MCF 10A (cell line): Measurements from ENCODE around the gene GRIK1. TPM values are rescaled to one million over a fixed set of nuclear protein-coding genes. Genes with fewer than 3 reads are reported as not detected.

Experiments
- BruUV-seq: library from RNA; stranded (reverse); fragments of 400-500 nt; replicated peaks from 2 replicates; lab custom pipeline; 2021; lab: Mats Ljungman, UMichigan
- CTCF ChIA-PET: fragments of 300-600 bp; sonication (Branson Sonifier 250); formaldehyde crosslinking; extraction: SDS; loops from one replicate; lab custom pipeline; 2021; ENCODE audit warnings: antibody characterized with exemption, inconsistent platforms; lab: Yijun Ruan, JAX
- POLR2A ChIA-PET: fragments of 300-600, 350-650 bp; sonication (Branson Sonifier 250); formaldehyde crosslinking; extraction: SDS; loops from one replicate; lab custom pipeline; 2020; ENCODE audit warnings: antibody characterized with exemption, inconsistent platforms; lab: Yijun Ruan, JAX
- DNase-seq: peaks from one replicate; pipeline ENCODE4 v3.0.0-alpha.2; 2018; ENCODE audit not compliant: unreplicated experiment
- H3K27ac Mint-ChIP-seq: one replicate; pipeline ENCODE4 v1.8.0; 2022; ENCODE audit warnings: mild to moderate bottlenecking, low read depth, mixed read lengths; ENCODE audit not compliant: unreplicated experiment
- H3K27me3 Mint-ChIP-seq: one replicate; pipeline ENCODE4 v1.8.0; 2022; ENCODE audit warnings: mixed read lengths; ENCODE audit not compliant: insufficient read depth, unreplicated experiment
- H3K36me3 Mint-ChIP-seq: one replicate; pipeline ENCODE4 v1.8.0; 2022; ENCODE audit warnings: mild to moderate bottlenecking, moderate library complexity, mixed read lengths; ENCODE audit not compliant: insufficient read depth, unreplicated experiment
- H3K4me1 Mint-ChIP-seq: one replicate; pipeline ENCODE4 v1.8.0; 2022; ENCODE audit warnings: mixed read lengths; ENCODE audit not compliant: insufficient read depth, unreplicated experiment
- H3K4me3 Mint-ChIP-seq: one replicate; pipeline ENCODE4 v1.8.0; 2022; ENCODE audit warnings: mild to moderate bottlenecking, moderate library complexity, mixed read lengths; ENCODE audit not compliant: unreplicated experiment
- H3K9me3 Mint-ChIP-seq: one replicate; pipeline ENCODE4 v1.8.0; 2022; ENCODE audit warnings: mixed read lengths; ENCODE audit not compliant: unreplicated experiment
- intact Hi-C: fragments of 100-400 bp; cut with micrococcal nuclease; formaldehyde crosslinking; loops from 2 replicates; pipeline ENCODE4 v1.14.1; 2022
- total RNA-seq: library from RNA; stranded (reverse); gene quantifications from 2 replicates; pipeline ENCODE4 v1.2.3, GENCODE V29; 2022
- TF ChIP-seq, protein P1 (sequence below): fragments of 200-600 bp; IDR thresholded peaks from one replicate; pipeline ENCODE4 v1.8.0; 2022; ENCODE audit warnings: antibody characterized with exemption, mild to moderate bottlenecking; ENCODE audit not compliant: unreplicated experiment

Gene GRIK1
- total RNA-seq, 1 experiment from 2014 or later: not detected

DNA sequence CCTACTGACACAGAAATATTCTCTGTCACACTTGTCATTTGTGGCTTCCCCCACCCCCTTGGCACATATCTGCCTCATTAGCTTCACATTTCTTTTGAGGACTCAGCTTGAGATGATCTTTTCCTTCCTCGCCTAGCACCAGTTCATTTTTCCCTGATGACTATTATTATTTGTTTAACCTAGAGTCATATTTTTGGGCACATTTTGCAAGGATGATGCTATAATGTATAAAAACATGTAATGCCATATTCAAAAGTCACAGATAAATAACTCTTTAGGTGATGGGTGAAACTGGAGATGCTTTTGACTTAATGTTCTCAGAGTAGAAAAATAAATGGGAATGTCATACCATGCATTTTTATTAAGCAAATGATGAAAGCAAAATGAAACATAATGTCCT lies 438.3 kb downstream of the GRIK1 start:
- ChIA-PET POLR2A (no interaction called here), CTCF (no interaction called here)
- TF ChIP-seq, protein P1, sequence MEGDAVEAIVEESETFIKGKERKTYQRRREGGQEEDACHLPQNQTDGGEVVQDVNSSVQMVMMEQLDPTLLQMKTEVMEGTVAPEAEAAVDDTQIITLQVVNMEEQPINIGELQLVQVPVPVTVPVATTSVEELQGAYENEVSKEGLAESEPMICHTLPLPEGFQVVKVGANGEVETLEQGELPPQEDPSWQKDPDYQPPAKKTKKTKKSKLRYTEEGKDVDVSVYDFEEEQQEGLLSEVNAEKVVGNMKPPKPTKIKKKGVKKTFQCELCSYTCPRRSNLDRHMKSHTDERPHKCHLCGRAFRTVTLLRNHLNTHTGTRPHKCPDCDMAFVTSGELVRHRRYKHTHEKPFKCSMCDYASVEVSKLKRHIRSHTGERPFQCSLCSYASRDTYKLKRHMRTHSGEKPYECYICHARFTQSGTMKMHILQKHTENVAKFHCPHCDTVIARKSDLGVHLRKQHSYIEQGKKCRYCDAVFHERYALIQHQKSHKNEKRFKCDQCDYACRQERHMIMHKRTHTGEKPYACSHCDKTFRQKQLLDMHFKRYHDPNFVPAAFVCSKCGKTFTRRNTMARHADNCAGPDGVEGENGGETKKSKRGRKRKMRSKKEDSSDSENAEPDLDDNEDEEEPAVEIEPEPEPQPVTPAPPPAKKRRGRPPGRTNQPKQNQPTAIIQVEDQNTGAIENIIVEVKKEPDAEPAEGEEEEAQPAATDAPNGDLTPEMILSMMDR: no peak
- BruUV-seq: no TSS peak
- Mint-ChIP-seq H3K27ac (no peak overlapping the region), H3K4me3 (no peak overlapping the region), H3K4me1 (peaks cover 6% of the 10 kb centered on the region), H3K36me3 (no peaks in the 10 kb centered on the region), H3K27me3 (no peaks in the 10 kb centered on the region), H3K9me3 (no peaks in the 10 kb centered on the region)
- intact Hi-C loops: loop anchor here (5.0 kb wide), 1 partner anchor 346 kb away; no protein-coding TSS in a partner anchor
- no peak for DNase-seq

DNA sequence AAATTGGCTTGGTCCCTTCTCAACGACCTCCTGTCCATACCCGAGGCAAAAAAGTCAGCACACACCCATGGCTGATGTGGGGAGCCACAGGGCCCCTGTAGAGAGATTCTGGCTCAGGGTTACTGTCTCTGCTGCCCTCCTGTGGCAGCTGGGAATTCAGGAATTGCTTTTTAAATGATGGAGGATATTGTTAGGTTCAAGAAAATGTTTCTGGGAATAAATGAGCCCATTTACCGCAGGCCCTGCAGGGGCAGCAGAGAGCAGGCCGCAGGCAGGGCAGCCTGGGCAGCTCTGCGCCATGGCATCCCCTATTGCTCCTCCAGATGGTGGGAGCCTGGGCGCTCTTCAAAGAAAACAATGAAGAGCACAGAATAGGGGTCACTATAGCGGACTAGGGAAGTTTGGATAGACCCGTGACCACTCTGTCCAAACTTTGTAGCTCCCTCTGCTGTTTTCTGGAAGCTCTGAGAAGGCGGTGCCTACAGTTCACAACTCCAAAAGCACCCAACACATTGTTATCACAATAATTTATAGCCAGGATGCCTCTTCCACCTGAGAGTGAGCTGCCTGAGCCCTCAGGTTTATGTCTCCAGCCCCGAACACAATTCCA lies 440.0 kb downstream of the GRIK1 start:
- TF ChIP-seq, protein P1: peak; percentile 48
- Mint-ChIP-seq H3K36me3 (no peaks in the 10 kb centered on the region), H3K4me3 (no peak overlapping the region), H3K27me3 (no peaks in the 10 kb centered on the region), H3K9me3 (no peaks in the 10 kb centered on the region), H3K27ac (no peak overlapping the region), H3K4me1 (peaks cover 6% of the 10 kb centered on the region)
- ChIA-PET CTCF (interaction anchor here (0.5 to 1.1 kb wide), 8 partner anchors 10 to 410 kb away, joined by 3 to 9 read pairs (median 3); no protein-coding TSS in a partner anchor), POLR2A (no interaction called here)
- no TSS peak for BruUV-seq
- intact Hi-C loops: loop anchor here (1.0 to 5.0 kb wide), 2 partner anchors 347 to 410 kb away; no protein-coding TSS in a partner anchor
- peak; percentile 52 for DNase-seq

DNA sequence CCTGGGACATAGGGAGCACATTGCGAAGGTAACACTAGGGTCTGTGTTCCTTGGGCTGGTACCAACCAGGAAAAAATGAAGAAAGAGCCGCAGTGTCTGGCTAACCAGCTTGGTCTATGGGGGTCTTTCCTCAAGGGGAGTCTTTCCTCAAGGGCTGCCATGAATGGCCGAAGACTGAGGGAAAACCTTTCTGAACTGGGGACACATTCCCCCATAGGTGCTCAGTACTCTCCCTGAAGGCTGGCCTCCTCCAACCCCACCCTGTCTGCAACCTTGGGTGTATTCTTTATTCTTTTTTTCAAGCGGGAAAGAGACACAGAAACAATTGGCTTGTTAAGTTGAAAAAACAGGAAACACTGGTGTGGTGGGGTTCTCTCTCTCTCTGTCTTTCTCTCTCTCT lies 440.6 kb downstream of the GRIK1 start:
- H3K9me3 Mint-ChIP-seq: no peaks in the 10 kb centered on the region
- H3K4me3 Mint-ChIP-seq: no peak overlapping the region
- POLR2A ChIA-PET: no interaction called here
- no peak for DNase-seq
- H3K27me3 Mint-ChIP-seq: no peaks in the 10 kb centered on the region
- no TSS peak for BruUV-seq
- peaks cover 6% of the 10 kb centered on the region for H3K4me1 Mint-ChIP-seq
- H3K36me3 Mint-ChIP-seq: no peaks in the 10 kb centered on the region
- intact Hi-C loops: loop anchor here (1.0 kb wide), 1 partner anchor 409 kb away; no protein-coding TSS in a partner anchor
- CTCF ChIA-PET: interaction anchor here (0.7 kb wide), 2 partner anchors 139 to 805 kb away, joined by 3 read pairs; no protein-coding TSS in a partner anchor
- no peak overlapping the region for H3K27ac Mint-ChIP-seq
- TF ChIP-seq, protein P1: no peak

GRCh38 chr21:29496337-29496736 lies 443.5 kb downstream of the GRIK1 start:
- Mint-ChIP-seq H3K27ac (no peak overlapping the region), H3K4me1 (peaks cover 3% of the 10 kb centered on the region), H3K4me3 (no peak overlapping the region), H3K36me3 (no peaks in the 10 kb centered on the region), H3K27me3 (no peaks in the 10 kb centered on the region), H3K9me3 (peaks cover 6% of the 10 kb centered on the region)
- intact Hi-C loops: no loop called here
- BruUV-seq: no TSS peak
- ChIA-PET CTCF (no interaction called here), POLR2A (interaction anchor here (0.7 kb wide), 1 partner anchor 1011 kb away, joined by 3 read pairs; no protein-coding TSS in a partner anchor)
- DNase-seq: no peak
- TF ChIP-seq, protein P1: no peak
